ENCODE measurements around the gene CHIT1. TPM values are rescaled to one million over a fixed set of nuclear protein-coding genes. Genes with fewer than 3 reads are reported as not detected.

CHIT1 gene
- total RNA-seq, 4 donors from 2014 or later = 0.67 to 4.1 TPM; not detected in 2

- Histone ChIP-seq H3K27me3 (no peaks in the 10 kb centered on the region), H3K27ac (no peak overlapping the region), H3K4me1 (peaks cover 0 to under 1% (median 0%) of the 10 kb centered on the region in 4 donors), H3K9me3 (no peaks in the 10 kb centered on the region), H3K36me3 (no peaks in the 10 kb centered on the region), H3K4me3 (no peak overlapping the region)
- peak in 1 of 3 donors; percentile 39 for DNase-seq
- TF ChIP-seq POLR2A (IDR thresholded peaks at IDR 0.05) (no peak), CTCF (IDR thresholded peaks at IDR 0.05) (no peak)
These were observed 58.7 kb downstream of the CHIT1 start for GRCh38 chr1:203170625-203171330.

GRCh38 chr1:203169770-203170520 is 59.5 kb downstream of the CHIT1 start:
- Histone ChIP-seq H3K4me1 (no peaks in the 10 kb centered on the region), H3K9me3 (no peaks in the 10 kb centered on the region), H3K4me3 (no peak overlapping the region), H3K36me3 (no peaks in the 10 kb centered on the region), H3K27me3 (no peaks in the 10 kb centered on the region), H3K27ac (no peak overlapping the region)
- no peak for TF ChIP-seq CTCF (IDR thresholded peaks at IDR 0.05)
- TF ChIP-seq POLR2A (IDR thresholded peaks at IDR 0.05) = no peak
- DNase-seq = peak in 1 of 3 donors; percentile 25

- Histone ChIP-seq H3K27me3 (no peaks in the 10 kb centered on the region), H3K36me3 (no peaks in the 10 kb centered on the region), H3K9me3 (no peaks in the 10 kb centered on the region), H3K4me3 (no peak overlapping the region), H3K4me1 (no peaks in the 10 kb centered on the region), H3K27ac (no peak overlapping the region)
- TF ChIP-seq POLR2A (IDR thresholded peaks at IDR 0.05) (no peak), CTCF (IDR thresholded peaks at IDR 0.05) (no peak)
- peak in 1 of 3 donors; percentile 30 for DNase-seq
These were observed 60.5 kb downstream of the CHIT1 start for GRCh38 chr1:203168991-203169390.

DNA sequence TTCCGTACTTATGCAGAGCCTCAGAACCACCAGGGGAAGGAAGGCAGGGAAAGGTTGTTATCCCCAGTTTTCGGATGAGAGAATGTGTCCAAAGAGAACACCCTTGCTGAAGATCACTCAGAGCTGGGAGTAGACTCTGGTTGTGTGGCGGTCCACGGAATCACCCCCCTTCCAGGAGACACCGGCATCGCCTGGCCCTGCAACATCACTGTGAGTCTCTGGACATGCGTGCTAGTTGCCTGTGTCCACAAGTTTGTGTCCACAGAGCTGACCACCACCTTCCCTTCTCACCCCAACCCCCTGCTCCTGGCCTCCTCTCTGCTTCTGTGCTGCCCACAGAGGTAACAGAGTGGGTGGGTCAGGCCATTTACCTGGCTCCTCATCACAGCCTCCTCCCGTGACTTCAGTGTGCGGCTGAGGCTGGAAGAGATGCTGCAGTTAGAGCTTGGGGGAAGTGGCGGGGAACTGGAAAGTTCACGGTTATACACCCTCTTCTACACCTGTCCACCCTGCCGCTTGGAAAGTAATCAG is 61.2 kb downstream of the CHIT1 start:
- H3K4me1 ChIP-seq = no peaks in the 10 kb centered on the region
- no peak overlapping the region for H3K4me3 ChIP-seq
- TF ChIP-seq POLR2A (IDR thresholded peaks at IDR 0.05) (no peak), CTCF (IDR thresholded peaks at IDR 0.05) (no peak)
- no peaks in the 10 kb centered on the region for H3K27me3 ChIP-seq
- H3K36me3 ChIP-seq = no peaks in the 10 kb centered on the region
- H3K27ac ChIP-seq = no peak overlapping the region
- peak in 1 of 3 donors; percentile 20 for DNase-seq
- no peaks in the 10 kb centered on the region for H3K9me3 ChIP-seq

GRCh38 chr1:203167913-203168200 is 61.6 kb downstream of the CHIT1 start:
- DNase-seq = peak in 1 of 3 donors; percentile 38
- H3K4me3 ChIP-seq = no peak overlapping the region
- TF ChIP-seq CTCF (IDR thresholded peaks at IDR 0.05) (no peak), POLR2A (IDR thresholded peaks at IDR 0.05) (no peak)
- H3K27me3 ChIP-seq = no peaks in the 10 kb centered on the region
- H3K27ac ChIP-seq = no peak overlapping the region
- H3K4me1 ChIP-seq = no peaks in the 10 kb centered on the region
- no peaks in the 10 kb centered on the region for H3K9me3 ChIP-seq
- no peaks in the 10 kb centered on the region for H3K36me3 ChIP-seq
